ENCODE measurements around the gene OSBP2.
A peak's percentile ranks its signal among the peaks of the same experiment; 100 is the strongest.
"Not testable (repeated sequence)": the region's sequence is repeated elsewhere in the genome, so short reads cannot be mapped to it uniquely, and the experiment has no call there.

Gene OSBP2, protein sequence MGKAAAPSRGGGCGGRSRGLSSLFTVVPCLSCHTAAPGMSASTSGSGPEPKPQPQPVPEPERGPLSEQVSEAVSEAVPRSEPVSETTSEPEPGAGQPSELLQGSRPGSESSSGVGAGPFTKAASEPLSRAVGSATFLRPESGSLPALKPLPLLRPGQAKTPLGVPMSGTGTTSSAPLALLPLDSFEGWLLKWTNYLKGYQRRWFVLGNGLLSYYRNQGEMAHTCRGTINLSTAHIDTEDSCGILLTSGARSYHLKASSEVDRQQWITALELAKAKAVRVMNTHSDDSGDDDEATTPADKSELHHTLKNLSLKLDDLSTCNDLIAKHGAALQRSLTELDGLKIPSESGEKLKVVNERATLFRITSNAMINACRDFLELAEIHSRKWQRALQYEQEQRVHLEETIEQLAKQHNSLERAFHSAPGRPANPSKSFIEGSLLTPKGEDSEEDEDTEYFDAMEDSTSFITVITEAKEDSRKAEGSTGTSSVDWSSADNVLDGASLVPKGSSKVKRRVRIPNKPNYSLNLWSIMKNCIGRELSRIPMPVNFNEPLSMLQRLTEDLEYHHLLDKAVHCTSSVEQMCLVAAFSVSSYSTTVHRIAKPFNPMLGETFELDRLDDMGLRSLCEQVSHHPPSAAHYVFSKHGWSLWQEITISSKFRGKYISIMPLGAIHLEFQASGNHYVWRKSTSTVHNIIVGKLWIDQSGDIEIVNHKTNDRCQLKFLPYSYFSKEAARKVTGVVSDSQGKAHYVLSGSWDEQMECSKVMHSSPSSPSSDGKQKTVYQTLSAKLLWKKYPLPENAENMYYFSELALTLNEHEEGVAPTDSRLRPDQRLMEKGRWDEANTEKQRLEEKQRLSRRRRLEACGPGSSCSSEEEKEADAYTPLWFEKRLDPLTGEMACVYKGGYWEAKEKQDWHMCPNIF

GRCh38 chr22:30694640-30695350 is at the start of gene OSBP2:
TSS of gene OSBP2 (plus strand) at chr22:30694874. CDS start at chr22:30694910, 36 bp downstream.
- DNase-seq: no peak

- no peak for DNase-seq
These were observed 48.0 kb upstream of the OSBP2 start for GRCh38 chr22:30646518-30647160.

- DNase-seq: no peak
These were observed 47.1 kb upstream of the OSBP2 start for GRCh38 chr22:30647536-30647935.

DNA sequence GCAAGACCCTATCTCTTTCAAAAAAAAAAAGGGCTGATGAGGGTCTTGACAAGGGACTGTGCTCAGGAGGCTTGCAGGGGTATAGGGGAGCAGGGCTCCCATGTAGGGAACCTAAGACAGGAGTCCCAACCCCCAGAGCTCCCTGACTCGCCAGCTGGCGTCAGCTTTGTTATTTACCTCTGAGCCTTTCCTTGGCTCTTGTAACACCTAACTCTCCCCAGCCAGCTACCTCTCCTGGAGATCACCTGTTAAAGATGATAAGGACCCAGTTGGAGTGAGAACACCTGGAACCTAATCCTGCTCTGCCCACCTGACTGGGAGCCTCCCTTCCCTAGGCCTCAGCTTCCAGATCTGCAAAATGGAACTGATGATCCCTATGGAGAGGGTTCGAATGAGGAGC is 45.8 kb upstream of the OSBP2 start:
- DNase-seq: no peak

DNA sequence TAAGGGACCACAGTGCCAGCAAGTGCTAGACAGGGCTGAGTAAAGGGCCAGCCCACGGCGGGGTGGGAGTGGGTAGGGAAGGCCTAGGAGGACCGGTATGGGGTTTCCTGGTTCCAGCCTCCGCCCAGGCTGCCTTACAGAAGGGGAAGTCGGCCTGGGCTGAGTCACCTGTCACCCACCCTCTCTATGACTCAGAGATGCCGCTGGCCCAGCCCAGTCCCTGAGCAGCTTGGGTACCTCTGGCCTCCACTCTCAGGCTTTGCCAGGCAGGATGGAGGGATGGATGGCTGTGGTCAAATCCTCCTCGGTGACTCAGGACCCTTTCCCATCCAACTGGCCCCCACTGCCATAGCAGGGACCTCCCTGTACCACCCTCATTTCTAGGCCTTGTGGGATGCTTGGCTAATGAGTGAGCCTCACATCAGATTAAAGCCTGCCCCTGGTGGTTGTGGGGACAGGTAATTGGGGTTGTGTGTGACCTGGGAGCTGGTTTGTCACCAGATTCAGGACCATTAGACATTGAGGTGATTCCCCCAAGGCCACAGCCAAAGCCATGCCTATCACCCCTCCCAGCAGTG is 45.2 kb upstream of the OSBP2 start:
- DNase-seq: no peak

GRCh38 chr22:30650508-30651116 is 44.1 kb upstream of the OSBP2 start:
- no peak for DNase-seq

DNA sequence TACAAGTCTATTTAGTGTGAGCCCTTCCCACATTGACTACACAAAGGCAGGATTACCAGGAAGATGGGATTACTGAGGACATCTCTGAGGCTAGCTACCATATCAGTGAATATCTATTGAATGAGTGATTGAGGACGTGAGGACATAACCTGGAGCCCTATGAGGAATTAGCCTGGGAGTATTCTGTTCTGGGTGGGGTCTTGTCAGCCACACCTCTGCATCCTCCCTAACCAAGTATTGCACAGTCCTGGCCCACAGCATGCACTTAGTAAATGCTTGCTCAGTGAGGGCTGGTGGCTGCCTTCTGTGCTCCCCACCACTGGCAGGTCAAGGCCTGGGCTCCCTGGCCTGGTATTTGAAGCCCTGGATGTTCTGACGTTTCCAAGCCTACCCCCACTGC is 41.8 kb upstream of the OSBP2 start:
- no peak for DNase-seq

- no peak for DNase-seq
These were observed 40.3 kb upstream of the OSBP2 start for GRCh38 chr22:30654361-30654760.

DNA sequence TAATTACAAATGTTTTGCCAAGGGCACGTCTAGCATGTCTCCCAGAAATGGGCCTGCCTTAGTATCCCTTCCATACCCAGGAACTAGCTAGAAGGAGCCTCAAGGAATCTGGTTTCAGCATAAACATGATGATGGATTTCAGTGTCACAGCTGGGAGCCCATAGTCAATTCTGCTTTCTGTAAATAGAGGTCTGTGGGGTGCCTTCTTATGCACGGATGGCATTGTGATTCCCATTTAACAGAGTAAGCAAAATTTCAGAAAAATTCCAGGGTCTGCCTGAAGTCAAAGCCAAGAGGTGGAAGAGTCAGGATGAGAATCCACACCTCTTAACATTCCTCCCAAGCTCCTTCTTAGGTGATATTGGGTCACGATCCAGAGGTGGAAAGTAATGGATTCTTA is 39.1 kb upstream of the OSBP2 start:
- DNase-seq: no peak

- no peak for DNase-seq
These were observed 32.6 kb upstream of the OSBP2 start for GRCh38 chr22:30662040-30662439.

- DNase-seq: no peak
These were observed 29.9 kb upstream of the OSBP2 start for GRCh38 chr22:30664798-30665197.

GRCh38 chr22:30665266-30665665 is 29.4 kb upstream of the OSBP2 start:
- no peak for DNase-seq

DNA sequence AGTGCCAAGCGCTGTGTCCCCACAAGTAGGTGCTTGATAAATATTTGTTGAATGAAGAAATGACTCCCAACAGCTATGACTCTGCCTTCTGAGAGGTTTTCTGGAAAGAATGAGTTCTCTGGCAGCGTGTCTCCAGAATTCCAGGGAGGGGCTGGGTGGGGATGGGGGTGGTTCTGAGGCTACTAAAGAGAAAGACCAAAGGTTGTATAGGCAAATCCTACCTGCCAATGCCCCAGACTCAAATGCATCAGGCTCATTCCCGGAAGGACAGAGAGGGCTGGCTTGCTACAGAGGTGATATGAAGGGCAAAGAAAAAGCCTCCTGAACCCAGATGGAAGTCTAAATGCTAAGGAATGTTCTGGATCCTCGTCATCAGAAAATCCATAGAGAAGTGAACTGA is 28.9 kb upstream of the OSBP2 start:
- DNase-seq: no peak

- DNase-seq: no peak
These were observed 27.6 kb upstream of the OSBP2 start for GRCh38 chr22:30667107-30667493.

DNA sequence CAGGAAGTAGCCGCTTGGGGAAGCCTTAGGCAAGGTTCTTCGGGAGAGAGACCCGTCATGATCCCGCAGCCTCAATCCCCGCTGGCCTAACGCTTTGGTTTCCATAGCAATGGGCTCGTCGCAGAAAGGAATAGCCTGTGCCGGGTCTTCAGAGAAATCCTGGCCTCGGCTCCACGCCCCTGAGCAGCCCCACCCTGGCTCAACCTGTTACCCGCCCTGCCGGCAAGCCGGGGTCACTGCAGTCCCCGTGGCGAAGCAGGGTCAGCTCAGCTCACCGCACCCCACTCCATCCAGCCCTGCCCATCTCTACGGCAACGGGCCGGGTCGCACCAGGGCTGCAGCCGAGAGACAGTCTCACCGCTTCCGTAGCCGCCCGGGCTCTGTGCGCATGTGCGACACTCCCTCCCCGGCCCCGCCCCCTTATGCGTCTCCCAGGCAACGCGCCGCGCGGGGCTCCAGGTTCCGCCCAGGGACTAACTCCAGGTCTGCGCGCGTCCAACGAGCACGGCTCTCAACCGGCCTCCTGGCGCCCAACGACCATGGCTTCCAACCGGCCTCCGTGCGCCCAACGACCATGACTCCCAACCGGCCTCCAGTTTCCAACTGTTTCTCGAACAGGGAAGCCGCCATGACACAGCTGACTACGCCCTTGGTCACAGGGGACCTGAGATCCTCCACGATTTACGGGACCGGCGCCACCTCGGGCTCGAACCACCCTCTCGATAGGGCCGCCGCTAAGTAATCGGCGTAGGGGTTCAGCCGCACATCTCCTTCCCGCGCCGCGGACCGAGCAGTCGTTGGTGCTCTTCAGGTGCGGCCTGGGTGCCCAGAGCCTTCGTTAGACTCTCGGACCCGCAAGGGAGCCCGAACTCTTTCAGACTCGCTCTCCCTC is 26.9 kb upstream of the OSBP2 start, which contains the start of gene DUSP18:
Gene DUSP18 (minus strand): TSS at position 382 of the 892 bp plus-strand sequence. CDS start 3,872 bp downstream, outside the sequence.
- peak; percentile 62 for DNase-seq

GRCh38 chr22:30668386-30668710 is 26.3 kb upstream of the OSBP2 start:
- DNase-seq: no peak

DNA sequence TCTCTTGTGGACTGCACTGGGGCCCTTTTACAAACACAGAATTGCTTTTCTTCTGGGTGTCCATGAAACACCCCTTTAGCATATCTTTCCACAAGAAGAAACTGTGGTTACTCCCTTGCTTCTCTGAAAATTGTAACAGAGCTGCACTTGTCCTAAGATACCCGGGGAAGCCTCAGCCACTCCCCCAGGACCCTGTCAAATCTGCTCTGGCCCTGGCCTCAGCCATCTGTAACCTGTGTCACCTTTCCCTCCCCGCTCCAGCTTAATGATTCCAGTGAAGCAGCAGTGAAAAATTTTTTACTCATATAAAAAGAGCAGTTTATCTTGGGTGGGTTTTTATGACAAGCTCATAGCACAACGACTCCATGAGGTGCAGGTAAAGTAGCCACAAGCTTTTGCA is 23.6 kb upstream of the OSBP2 start:
- DNase-seq: no peak

DNA sequence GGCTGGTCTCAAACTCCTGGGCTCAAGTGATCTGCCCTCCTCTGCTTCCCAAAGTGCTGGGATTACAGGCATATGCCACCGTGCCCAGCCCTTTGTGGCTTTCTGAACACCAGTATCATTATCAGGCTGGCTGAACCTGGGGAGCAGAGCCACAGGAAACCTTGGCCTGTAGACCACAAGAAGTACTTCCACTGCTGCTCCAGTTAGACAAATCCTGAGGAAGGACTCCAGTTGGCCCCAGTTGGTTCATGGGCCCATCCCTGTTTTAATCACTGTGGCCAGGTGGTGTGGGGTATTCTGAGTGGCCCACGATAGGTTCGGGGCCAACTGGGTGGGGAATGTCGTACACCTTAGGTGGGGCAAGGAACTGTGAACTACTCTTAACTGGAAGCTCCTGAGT is 21.5 kb upstream of the OSBP2 start:
- DNase-seq: no peak

- no peak for DNase-seq
These were observed 20.2 kb upstream of the OSBP2 start for GRCh38 chr22:30674482-30674881.

- DNase-seq: peak; percentile 36
These were observed 19.2 kb upstream of the OSBP2 start for GRCh38 chr22:30675436-30675835.

- not testable (repeated sequence) for DNase-seq
These were observed 18.1 kb upstream of the OSBP2 start for GRCh38 chr22:30676565-30676964.

Data from NCI-H1694 treated with DMSO at 0.1 percent for 48 hours (cell line).